WTC11 (cell line): ENCODE results near the gene ZNF821. TPM values are rescaled to one million over a fixed set of nuclear protein-coding genes. Genes with fewer than 3 reads are reported as not detected.

Experiments
- ATAC-seq: fragments of 200-7000 bp; cut with Tn5 transposase; 2 replicates; pipeline ENCODE4 v1.10.0; 2021; ENCODE audit warnings: mild to moderate bottlenecking, moderate library complexity
- CTCF ChIA-PET: fragments of 300-600 bp; sonication (Branson Sonifier 250); formaldehyde crosslinking; loops from one replicate; lab custom pipeline; 2021; ENCODE audit warnings: antibody characterized with exemption; lab: Charles Lee
- POLR2A ChIA-PET: fragments of 350-600 bp; sonication (Branson Sonifier 250); formaldehyde crosslinking; loops from one replicate; lab custom pipeline; 2021; ENCODE audit warnings: antibody characterized with exemption; lab: Charles Lee
- DNase-seq: peaks from one replicate; pipeline ENCODE4 v3.0.0; 2021; ENCODE audit warnings: low spot score
- H3K27ac Mint-ChIP-seq: 2 replicates; pipeline ENCODE4 v1.8.0; 2021; ENCODE audit warnings: mixed read lengths
- H3K27me3 Mint-ChIP-seq: 2 replicates; pipeline ENCODE4 v1.8.0; 2021; ENCODE audit warnings: low read depth, mild to moderate bottlenecking, moderate library complexity, mixed read lengths
- H3K36me3 Mint-ChIP-seq: 2 replicates; pipeline ENCODE4 v1.8.0; 2021; ENCODE audit warnings: mixed read lengths
- H3K4me1 Mint-ChIP-seq: 2 replicates; pipeline ENCODE4 v1.8.0; 2022; ENCODE audit warnings: mixed read lengths
- H3K4me3 Mint-ChIP-seq: 2 replicates; pipeline ENCODE4 v1.8.0; 2021; ENCODE audit warnings: mild to moderate bottlenecking, moderate library complexity, mixed read lengths
- H3K9me3 Mint-ChIP-seq: 2 replicates; pipeline ENCODE4 v1.8.0; 2021; ENCODE audit warnings: mixed read lengths
- ATF1 ChIP-seq: sonication (generic); formaldehyde crosslinking; IDR thresholded peaks from 2 replicates; pipeline ENCODE4 v1.8.1; 2023; ENCODE audit warnings: mild to moderate bottlenecking, moderate library complexity, missing genetic modification reagents
- CREB1 ChIP-seq: sonication (generic); formaldehyde crosslinking; IDR thresholded peaks from 2 replicates; pipeline ENCODE4 v1.8.0; 2023; ENCODE audit warnings: mild to moderate bottlenecking, missing genetic modification reagents
- ETV6 ChIP-seq: sonication (generic); formaldehyde crosslinking; IDR thresholded peaks from 2 replicates; pipeline ENCODE4 v1.8.1; 2022; ENCODE audit warnings: mild to moderate bottlenecking, missing genetic modification reagents
- FOXK1 ChIP-seq: sonication (generic); formaldehyde crosslinking; IDR thresholded peaks from 2 replicates; pipeline ENCODE4 v1.8.0; 2022; ENCODE audit warnings: mild to moderate bottlenecking, moderate library complexity, missing genetic modification reagents
- MXD4 ChIP-seq: fragments of 250-450 bp; sonication (Bioruptor Pico); IDR thresholded peaks from 2 replicates; pipeline ENCODE4 v1.8.0; 2021; ENCODE audit warnings: mild to moderate bottlenecking, moderate library complexity, borderline replicate concordance
- NR1H2 ChIP-seq: sonication (generic); formaldehyde crosslinking; IDR thresholded peaks from 2 replicates; pipeline ENCODE4 v1.9.0; 2021; ENCODE audit warnings: mild to moderate bottlenecking, moderate library complexity, missing genetic modification reagents
- PRRX2 ChIP-seq: fragments of 250-450 bp; sonication (Bioruptor Pico); IDR thresholded peaks from 2 replicates; pipeline ENCODE4 v1.8.0; 2021; ENCODE audit warnings: mild to moderate bottlenecking
- TEAD1 ChIP-seq: sonication (generic); formaldehyde crosslinking; IDR thresholded peaks from 2 replicates; pipeline ENCODE4 v1.8.0; 2022; ENCODE audit warnings: mild to moderate bottlenecking, missing genetic modification reagents
- ZNF138 ChIP-seq: sonication (generic); formaldehyde crosslinking; conservative IDR thresholded peaks from 2 replicates; pipeline ENCODE4 v1.8.1; 2022; ENCODE audit warnings: mild to moderate bottlenecking, moderate library complexity, missing genetic modification reagents
- ZNF423 ChIP-seq: fragments of 250-450 bp; sonication (Bioruptor Pico); IDR thresholded peaks from 2 replicates; pipeline ENCODE4 v2.1.2; 2022; ENCODE audit warnings: mild to moderate bottlenecking, moderate library complexity
- ZNF671 ChIP-seq: fragments of 250-450 bp; sonication (Bioruptor Pico); IDR thresholded peaks from 2 replicates; pipeline ENCODE4 v1.8.0; 2021; ENCODE audit warnings: mild to moderate bottlenecking
- total RNA-seq: library from RNA; stranded (reverse); gene quantifications from 3 replicates; pipeline ENCODE4 v1.2.3, GENCODE V29; 2021
- TF ChIP-seq, protein P1 (sequence below): sonication (generic); formaldehyde crosslinking; IDR thresholded peaks from 2 replicates; pipeline ENCODE4 v1.8.0; 2022; ENCODE audit warnings: mild to moderate bottlenecking, missing genetic modification reagents
- TF ChIP-seq, protein P2 (sequence below): sonication (generic); formaldehyde crosslinking; IDR thresholded peaks from 2 replicates; pipeline ENCODE4 v1.8.1; 2023; ENCODE audit warnings: mild to moderate bottlenecking, missing genetic modification reagents, moderate library complexity
- TF ChIP-seq, protein P3 (sequence below): sonication (generic); formaldehyde crosslinking; IDR thresholded peaks from 2 replicates; pipeline ENCODE4 v1.8.0; 2022; ENCODE audit warnings: missing genetic modification reagents
- TF ChIP-seq, protein P4 (sequence below): sonication (generic); formaldehyde crosslinking; IDR thresholded peaks from 2 replicates; pipeline ENCODE4 v1.8.1; 2023; ENCODE audit warnings: mild to moderate bottlenecking, missing genetic modification reagents, borderline replicate concordance
- TF ChIP-seq, protein P5 (sequence below): fragments of 250-450 bp; sonication (Bioruptor Pico); IDR thresholded peaks from 2 replicates; pipeline ENCODE4 v1.9.0; 2021; ENCODE audit warnings: mild to moderate bottlenecking
- TF ChIP-seq, protein P6 (sequence below): fragments of 250-450 bp; sonication (Bioruptor Pico); IDR thresholded peaks from 2 replicates; pipeline ENCODE4 v1.9.0; 2021; ENCODE audit warnings: moderate library complexity, mild to moderate bottlenecking, inconsistent platforms, borderline replicate concordance
- TF ChIP-seq, protein P7 (sequence below): sonication (generic); formaldehyde crosslinking; IDR thresholded peaks from 2 replicates; pipeline ENCODE4 v1.8.1; 2022; ENCODE audit warnings: mild to moderate bottlenecking, missing genetic modification reagents, moderate library complexity, borderline replicate concordance

ZNF821 gene
- total RNA-seq, 1 experiment from 2014 or later, result 16.2 TPM

DNA sequence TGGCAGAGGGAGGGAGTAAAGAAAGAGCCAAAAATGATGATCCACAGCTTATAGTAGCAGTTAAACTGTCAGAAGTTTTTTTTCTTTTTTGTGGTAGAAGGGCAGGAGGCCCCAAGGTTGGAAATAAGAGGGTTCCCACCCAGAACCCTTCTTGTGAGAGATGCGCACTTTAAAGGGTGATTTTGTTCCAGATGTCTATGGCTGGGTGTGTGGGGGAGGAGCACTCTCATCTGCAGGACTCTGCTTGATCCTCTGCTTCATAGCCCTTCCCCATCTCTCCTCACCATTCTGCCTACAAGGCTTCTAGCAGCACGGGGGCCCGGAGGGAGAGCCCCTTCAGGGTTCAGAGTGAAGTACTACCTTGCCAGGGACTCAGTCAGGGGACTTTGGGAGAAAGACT is 31.8 kb downstream of the ZNF821 start:
- no peaks in the 10 kb centered on the region for H3K27me3 Mint-ChIP-seq
- H3K4me3 Mint-ChIP-seq, result no peak overlapping the region
- no peak for DNase-seq
- ChIA-PET POLR2A (interaction anchor here (0.5 to 0.6 kb wide), 2 partner anchors 56 to 57 kb away, joined by 3 read pairs; no protein-coding TSS in a partner anchor), CTCF (no interaction called here)
- ATAC-seq, result no peak
- H3K27ac Mint-ChIP-seq, result no peak overlapping the region
- TF ChIP-seq, protein P1, sequence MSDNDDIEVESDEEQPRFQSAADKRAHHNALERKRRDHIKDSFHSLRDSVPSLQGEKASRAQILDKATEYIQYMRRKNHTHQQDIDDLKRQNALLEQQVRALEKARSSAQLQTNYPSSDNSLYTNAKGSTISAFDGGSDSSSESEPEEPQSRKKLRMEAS (CRISPR knock-in tag), result no peak
- TF ChIP-seq FOXK1 (CRISPR knock-in tag) (no peak), PRRX2 (CRISPR knock-in tag) (no peak), ZNF671 (no peak), ZNF423 (no peak), MXD4 (CRISPR knock-in tag) (no peak), ETV6 (CRISPR knock-in tag) (no peak), ATF1 (no peak), NR1H2 (no peak), CREB1 (CRISPR knock-in tag) (no peak), ZNF138 (CRISPR knock-in tag) (no peak), TEAD1 (no peak)
- TF ChIP-seq, protein P2, sequence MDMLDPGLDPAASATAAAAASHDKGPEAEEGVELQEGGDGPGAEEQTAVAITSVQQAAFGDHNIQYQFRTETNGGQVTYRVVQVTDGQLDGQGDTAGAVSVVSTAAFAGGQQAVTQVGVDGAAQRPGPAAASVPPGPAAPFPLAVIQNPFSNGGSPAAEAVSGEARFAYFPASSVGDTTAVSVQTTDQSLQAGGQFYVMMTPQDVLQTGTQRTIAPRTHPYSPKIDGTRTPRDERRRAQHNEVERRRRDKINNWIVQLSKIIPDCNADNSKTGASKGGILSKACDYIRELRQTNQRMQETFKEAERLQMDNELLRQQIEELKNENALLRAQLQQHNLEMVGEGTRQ (CRISPR knock-in tag), result no peak
- TF ChIP-seq, protein P3, sequence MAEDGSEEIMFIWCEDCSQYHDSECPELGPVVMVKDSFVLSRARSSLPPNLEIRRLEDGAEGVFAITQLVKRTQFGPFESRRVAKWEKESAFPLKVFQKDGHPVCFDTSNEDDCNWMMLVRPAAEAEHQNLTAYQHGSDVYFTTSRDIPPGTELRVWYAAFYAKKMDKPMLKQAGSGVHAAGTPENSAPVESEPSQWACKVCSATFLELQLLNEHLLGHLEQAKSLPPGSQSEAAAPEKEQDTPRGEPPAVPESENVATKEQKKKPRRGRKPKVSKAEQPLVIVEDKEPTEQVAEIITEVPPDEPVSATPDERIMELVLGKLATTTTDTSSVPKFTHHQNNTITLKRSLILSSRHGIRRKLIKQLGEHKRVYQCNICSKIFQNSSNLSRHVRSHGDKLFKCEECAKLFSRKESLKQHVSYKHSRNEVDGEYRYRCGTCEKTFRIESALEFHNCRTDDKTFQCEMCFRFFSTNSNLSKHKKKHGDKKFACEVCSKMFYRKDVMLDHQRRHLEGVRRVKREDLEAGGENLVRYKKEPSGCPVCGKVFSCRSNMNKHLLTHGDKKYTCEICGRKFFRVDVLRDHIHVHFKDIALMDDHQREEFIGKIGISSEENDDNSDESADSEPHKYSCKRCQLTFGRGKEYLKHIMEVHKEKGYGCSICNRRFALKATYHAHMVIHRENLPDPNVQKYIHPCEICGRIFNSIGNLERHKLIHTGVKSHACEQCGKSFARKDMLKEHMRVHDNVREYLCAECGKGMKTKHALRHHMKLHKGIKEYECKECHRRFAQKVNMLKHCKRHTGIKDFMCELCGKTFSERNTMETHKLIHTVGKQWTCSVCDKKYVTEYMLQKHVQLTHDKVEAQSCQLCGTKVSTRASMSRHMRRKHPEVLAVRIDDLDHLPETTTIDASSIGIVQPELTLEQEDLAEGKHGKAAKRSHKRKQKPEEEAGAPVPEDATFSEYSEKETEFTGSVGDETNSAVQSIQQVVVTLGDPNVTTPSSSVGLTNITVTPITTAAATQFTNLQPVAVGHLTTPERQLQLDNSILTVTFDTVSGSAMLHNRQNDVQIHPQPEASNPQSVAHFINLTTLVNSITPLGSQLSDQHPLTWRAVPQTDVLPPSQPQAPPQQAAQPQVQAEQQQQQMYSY, result no peak
- TF ChIP-seq, protein P4, sequence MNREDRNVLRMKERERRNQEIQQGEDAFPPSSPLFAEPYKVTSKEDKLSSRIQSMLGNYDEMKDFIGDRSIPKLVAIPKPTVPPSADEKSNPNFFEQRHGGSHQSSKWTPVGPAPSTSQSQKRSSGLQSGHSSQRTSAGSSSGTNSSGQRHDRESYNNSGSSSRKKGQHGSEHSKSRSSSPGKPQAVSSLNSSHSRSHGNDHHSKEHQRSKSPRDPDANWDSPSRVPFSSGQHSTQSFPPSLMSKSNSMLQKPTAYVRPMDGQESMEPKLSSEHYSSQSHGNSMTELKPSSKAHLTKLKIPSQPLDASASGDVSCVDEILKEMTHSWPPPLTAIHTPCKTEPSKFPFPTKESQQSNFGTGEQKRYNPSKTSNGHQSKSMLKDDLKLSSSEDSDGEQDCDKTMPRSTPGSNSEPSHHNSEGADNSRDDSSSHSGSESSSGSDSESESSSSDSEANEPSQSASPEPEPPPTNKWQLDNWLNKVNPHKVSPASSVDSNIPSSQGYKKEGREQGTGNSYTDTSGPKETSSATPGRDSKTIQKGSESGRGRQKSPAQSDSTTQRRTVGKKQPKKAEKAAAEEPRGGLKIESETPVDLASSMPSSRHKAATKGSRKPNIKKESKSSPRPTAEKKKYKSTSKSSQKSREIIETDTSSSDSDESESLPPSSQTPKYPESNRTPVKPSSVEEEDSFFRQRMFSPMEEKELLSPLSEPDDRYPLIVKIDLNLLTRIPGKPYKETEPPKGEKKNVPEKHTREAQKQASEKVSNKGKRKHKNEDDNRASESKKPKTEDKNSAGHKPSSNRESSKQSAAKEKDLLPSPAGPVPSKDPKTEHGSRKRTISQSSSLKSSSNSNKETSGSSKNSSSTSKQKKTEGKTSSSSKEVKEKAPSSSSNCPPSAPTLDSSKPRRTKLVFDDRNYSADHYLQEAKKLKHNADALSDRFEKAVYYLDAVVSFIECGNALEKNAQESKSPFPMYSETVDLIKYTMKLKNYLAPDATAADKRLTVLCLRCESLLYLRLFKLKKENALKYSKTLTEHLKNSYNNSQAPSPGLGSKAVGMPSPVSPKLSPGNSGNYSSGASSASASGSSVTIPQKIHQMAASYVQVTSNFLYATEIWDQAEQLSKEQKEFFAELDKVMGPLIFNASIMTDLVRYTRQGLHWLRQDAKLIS, result no peak
- TF ChIP-seq, protein P5, sequence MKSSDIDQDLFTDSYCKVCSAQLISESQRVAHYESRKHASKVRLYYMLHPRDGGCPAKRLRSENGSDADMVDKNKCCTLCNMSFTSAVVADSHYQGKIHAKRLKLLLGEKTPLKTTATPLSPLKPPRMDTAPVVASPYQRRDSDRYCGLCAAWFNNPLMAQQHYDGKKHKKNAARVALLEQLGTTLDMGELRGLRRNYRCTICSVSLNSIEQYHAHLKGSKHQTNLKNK (CRISPR knock-in tag), result no peak
- TF ChIP-seq, protein P6, sequence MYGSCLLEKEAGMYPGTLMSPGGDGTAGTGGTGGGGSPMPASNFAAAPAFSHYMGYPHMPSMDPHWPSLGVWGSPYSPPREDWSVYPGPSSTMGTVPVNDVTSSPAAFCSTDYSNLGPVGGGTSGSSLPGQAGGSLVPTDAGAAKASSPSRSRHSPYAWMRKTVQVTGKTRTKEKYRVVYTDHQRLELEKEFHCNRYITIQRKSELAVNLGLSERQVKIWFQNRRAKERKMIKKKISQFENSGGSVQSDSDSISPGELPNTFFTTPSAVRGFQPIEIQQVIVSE (CRISPR knock-in tag), result no peak
- TF ChIP-seq, protein P7, sequence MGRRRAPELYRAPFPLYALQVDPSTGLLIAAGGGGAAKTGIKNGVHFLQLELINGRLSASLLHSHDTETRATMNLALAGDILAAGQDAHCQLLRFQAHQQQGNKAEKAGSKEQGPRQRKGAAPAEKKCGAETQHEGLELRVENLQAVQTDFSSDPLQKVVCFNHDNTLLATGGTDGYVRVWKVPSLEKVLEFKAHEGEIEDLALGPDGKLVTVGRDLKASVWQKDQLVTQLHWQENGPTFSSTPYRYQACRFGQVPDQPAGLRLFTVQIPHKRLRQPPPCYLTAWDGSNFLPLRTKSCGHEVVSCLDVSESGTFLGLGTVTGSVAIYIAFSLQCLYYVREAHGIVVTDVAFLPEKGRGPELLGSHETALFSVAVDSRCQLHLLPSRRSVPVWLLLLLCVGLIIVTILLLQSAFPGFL (CRISPR knock-in tag), result no peak
- TF ChIP-seq, all 79 proteins: peak for 0
- peaks cover 4% of the 10 kb centered on the region for H3K4me1 Mint-ChIP-seq
- H3K36me3 Mint-ChIP-seq, result peaks cover 27% of the 10 kb centered on the region
- no peaks in the 10 kb centered on the region for H3K9me3 Mint-ChIP-seq
